Parathyroid adenoma (tissue), 2 donors: ENCODE measurements around the gene PCDHGC4.

ENCODE experiments used
- H2AFZ ChIP-seq: fragments of 300-600 bp; sonication (generic); one replicate; pipeline ENCODE4 v1.7.0; 2017; ENCODE audit warnings: antibody characterized with exemption, mild to moderate bottlenecking
- H3K27ac ChIP-seq: fragments of 300-600 bp; sonication (generic); one replicate; pipeline ENCODE4 v1.7.0; 2017
- H3K27me3 ChIP-seq: fragments of 300-600 bp; sonication (generic); one replicate; pipeline ENCODE4 v1.7.0; 2017; ENCODE audit warnings: low read length; ENCODE audit not compliant: control insufficient read depth, insufficient read depth
- H3K36me3 ChIP-seq: fragments of 300-600 bp; sonication (generic); one replicate; pipeline ENCODE4 v1.7.0; 2017; ENCODE audit warnings: low read length; ENCODE audit not compliant: control insufficient read depth, insufficient read depth
- H3K4me1 ChIP-seq: fragments of 300-600 bp; sonication (generic); one replicate; pipeline ENCODE4 v1.7.0; 2017; ENCODE audit warnings: control low read depth
- H3K4me2 ChIP-seq: fragments of 300-600 bp; sonication (generic); one replicate; pipeline ENCODE4 v1.7.0; 2017; ENCODE audit warnings: low read length
- H3K4me3 ChIP-seq: fragments of 300-600 bp; sonication (generic); one replicate; pipeline ENCODE4 v1.7.0; 2017; ENCODE audit warnings: low read depth, low read length
- H3K79me2 ChIP-seq: fragments of 300-600 bp; sonication (generic); one replicate; pipeline ENCODE4 v1.7.0; 2017; ENCODE audit warnings: control low read depth
- H3K9ac ChIP-seq: fragments of 300-600 bp; sonication (generic); one replicate; pipeline ENCODE4 v1.7.0; 2017; ENCODE audit warnings: mild to moderate bottlenecking
- H3K9me3 ChIP-seq: fragments of 300-600 bp; sonication (generic); one replicate; pipeline ENCODE4 v1.7.0; 2017; ENCODE audit warnings: low read length; ENCODE audit not compliant: control insufficient read depth
- TF ChIP-seq, protein P1 (sequence below): fragments of 300-600 bp; sonication (generic); IDR thresholded peaks from one replicate; pipeline ENCODE4 v1.7.0; 2017; ENCODE audit warnings: antibody characterized with exemption, mild to moderate bottlenecking
- donor health status: primary hyperparathyroidism.

The PCDHGC4 gene

GRCh38 chr5:141523991-141524390 is 39.2 kb downstream of the PCDHGC4 start:
- Histone ChIP-seq H3K9me3 (no peaks in the 10 kb centered on the region), H3K9ac (no peak overlapping the region), H3K4me3 (peak overlapping the region; percentile 34), H3K79me2 (peaks cover 10% of the 10 kb centered on the region), H3K36me3 (no peaks in the 10 kb centered on the region), H3K4me1 (peaks cover 51% of the 10 kb centered on the region), H2AFZ (peak overlapping the region; percentile 59), H3K27ac (peak overlapping the region; percentile 98), H3K27me3 (no peaks in the 10 kb centered on the region), H3K4me2 (peak overlapping the region; percentile 17)
- TF ChIP-seq, protein P1, sequence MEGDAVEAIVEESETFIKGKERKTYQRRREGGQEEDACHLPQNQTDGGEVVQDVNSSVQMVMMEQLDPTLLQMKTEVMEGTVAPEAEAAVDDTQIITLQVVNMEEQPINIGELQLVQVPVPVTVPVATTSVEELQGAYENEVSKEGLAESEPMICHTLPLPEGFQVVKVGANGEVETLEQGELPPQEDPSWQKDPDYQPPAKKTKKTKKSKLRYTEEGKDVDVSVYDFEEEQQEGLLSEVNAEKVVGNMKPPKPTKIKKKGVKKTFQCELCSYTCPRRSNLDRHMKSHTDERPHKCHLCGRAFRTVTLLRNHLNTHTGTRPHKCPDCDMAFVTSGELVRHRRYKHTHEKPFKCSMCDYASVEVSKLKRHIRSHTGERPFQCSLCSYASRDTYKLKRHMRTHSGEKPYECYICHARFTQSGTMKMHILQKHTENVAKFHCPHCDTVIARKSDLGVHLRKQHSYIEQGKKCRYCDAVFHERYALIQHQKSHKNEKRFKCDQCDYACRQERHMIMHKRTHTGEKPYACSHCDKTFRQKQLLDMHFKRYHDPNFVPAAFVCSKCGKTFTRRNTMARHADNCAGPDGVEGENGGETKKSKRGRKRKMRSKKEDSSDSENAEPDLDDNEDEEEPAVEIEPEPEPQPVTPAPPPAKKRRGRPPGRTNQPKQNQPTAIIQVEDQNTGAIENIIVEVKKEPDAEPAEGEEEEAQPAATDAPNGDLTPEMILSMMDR = no peak

GRCh38 chr5:141524604-141525597 is 40.1 kb downstream of the PCDHGC4 start:
- no peaks in the 10 kb centered on the region for H3K9me3 ChIP-seq
- peak overlapping the region; percentile 34 for H3K4me3 ChIP-seq
- TF ChIP-seq, protein P1 = peak; percentile 100
- no peaks in the 10 kb centered on the region for H3K36me3 ChIP-seq
- peaks cover 10% of the 10 kb centered on the region for H3K79me2 ChIP-seq
- peak overlapping the region; percentile 14 for H3K9ac ChIP-seq
- peak overlapping the region; percentile 98 for H3K27ac ChIP-seq
- peaks cover 60% of the 10 kb centered on the region for H3K4me1 ChIP-seq
- H3K4me2 ChIP-seq = peak overlapping the region; percentile 17
- peak overlapping the region; percentile 59 for H2AFZ ChIP-seq
- no peaks in the 10 kb centered on the region for H3K27me3 ChIP-seq

- Histone ChIP-seq H3K9me3 (no peaks in the 10 kb centered on the region), H3K27me3 (no peaks in the 10 kb centered on the region), H3K9ac (no peak overlapping the region), H2AFZ (peak overlapping the region; percentile 6), H3K4me1 (peaks cover 67% of the 10 kb centered on the region), H3K36me3 (no peaks in the 10 kb centered on the region), H3K79me2 (peaks cover 10% of the 10 kb centered on the region), H3K4me3 (no peak overlapping the region), H3K27ac (peak overlapping the region; percentile 98), H3K4me2 (no peak overlapping the region)
- TF ChIP-seq, protein P1 = no peak
Measured at GRCh38 chr5:141525653-141526052, 40.8 kb downstream of the PCDHGC4 start.

DNA sequence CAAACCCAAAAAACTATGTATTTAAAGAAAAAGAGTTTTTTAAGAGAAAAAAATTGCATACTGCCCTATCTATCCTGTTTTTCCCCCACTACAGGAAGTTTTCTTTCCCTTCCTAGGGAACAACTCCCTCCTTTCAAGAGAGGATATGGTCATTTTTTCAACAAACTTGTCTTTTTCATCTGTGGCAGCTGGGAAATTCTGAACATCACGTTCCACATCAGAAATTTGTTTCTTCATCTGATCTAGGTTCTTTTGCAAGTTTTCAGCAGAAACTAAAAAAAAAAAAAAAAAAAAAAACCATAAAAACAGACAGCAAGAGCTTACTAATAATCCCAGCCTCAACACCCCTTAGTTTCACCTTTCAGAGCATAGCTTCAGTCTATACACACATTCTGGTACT is 42.6 kb downstream of the PCDHGC4 start:
- H3K27ac ChIP-seq = peak overlapping the region; percentile 98
- peaks cover 10% of the 10 kb centered on the region for H3K79me2 ChIP-seq
- H2AFZ ChIP-seq = no peak overlapping the region
- H3K4me3 ChIP-seq = no peak overlapping the region
- no peaks in the 10 kb centered on the region for H3K36me3 ChIP-seq
- no peaks in the 10 kb centered on the region for H3K9me3 ChIP-seq
- peaks cover 62% of the 10 kb centered on the region for H3K4me1 ChIP-seq
- TF ChIP-seq, protein P1 = no peak
- H3K27me3 ChIP-seq = no peaks in the 10 kb centered on the region
- H3K4me2 ChIP-seq = no peak overlapping the region
- no peak overlapping the region for H3K9ac ChIP-seq
